ENCODE results near the gene FBXO3.

Gene FBXO3

DNA sequence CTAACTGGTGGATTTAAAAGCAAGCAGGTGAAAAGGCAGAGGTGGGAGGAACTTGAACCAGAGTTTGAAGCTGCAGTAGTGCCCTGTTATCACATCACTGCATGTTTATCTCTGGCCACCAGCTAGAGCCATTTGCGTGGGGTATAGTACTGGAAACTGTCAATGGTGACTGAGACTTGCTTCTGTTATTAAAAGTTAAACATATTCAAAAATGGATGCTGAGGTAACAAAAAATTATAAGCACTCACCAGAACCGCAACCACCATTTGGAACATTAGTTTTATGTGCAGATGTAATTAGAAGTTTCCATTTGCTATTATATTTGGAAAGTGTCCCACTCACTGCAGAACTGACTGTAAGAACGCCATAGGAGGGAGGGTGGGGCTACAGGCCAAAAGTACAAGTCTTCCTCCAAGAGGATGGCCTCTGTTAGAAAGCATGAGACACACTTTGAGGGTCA lies 36.9 kb downstream of the FBXO3 start:
- no peak overlapping the region for H3K4me3 ChIP-seq (ENCODE audit: control insufficient read depth, low read depth, low read length)
- no peak for DNase-seq (ENCODE audit: low read depth)
- TF ChIP-seq, protein P1, sequence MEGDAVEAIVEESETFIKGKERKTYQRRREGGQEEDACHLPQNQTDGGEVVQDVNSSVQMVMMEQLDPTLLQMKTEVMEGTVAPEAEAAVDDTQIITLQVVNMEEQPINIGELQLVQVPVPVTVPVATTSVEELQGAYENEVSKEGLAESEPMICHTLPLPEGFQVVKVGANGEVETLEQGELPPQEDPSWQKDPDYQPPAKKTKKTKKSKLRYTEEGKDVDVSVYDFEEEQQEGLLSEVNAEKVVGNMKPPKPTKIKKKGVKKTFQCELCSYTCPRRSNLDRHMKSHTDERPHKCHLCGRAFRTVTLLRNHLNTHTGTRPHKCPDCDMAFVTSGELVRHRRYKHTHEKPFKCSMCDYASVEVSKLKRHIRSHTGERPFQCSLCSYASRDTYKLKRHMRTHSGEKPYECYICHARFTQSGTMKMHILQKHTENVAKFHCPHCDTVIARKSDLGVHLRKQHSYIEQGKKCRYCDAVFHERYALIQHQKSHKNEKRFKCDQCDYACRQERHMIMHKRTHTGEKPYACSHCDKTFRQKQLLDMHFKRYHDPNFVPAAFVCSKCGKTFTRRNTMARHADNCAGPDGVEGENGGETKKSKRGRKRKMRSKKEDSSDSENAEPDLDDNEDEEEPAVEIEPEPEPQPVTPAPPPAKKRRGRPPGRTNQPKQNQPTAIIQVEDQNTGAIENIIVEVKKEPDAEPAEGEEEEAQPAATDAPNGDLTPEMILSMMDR (IDR thresholded peaks at IDR 0.05; ENCODE audit: control insufficient read depth, insufficient read depth, low read depth, low read length, missing control alignments): no peak

DNA sequence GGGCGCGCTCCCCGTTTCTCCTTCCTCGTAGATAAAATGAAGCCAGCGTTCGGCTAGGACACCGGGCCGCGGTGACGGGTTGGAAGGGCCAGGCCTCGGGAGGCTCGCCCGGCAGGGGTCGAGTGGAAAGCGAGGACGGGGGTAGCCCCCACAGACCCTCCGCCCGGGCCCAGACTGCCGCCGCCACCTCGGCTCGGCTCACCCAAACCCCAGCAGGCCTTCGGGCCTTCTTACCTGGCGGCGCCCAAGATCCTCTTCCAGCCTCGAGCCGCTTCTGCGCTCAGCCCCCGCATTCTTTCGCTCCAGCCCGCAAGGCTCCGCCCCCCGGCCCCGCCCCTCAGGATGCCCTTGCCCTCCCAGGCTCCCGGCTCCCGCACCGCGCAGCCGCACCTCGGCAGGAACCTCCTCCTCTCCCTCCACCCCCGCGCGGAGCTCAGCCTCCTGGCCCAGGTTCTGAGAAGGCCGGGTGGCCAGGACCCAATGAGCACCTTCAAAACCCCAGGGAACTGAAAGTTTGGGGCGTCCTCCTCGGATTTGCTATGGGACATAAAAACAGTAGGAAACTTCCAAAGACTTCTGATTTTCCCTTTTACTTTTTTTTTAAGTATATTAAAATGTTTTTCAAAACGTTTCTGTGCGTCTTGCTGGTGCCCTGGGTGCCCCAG lies 38.0 kb downstream of the FBXO3 start, which contains the start of gene CD59:
CD59 (minus strand) TSS at position 276 of the 665 bp plus-strand sequence. CDS start 13,978 bp downstream, outside the sequence.
- DNase-seq (ENCODE audit: low read depth): peak; percentile 54
- TF ChIP-seq, protein P1 (IDR thresholded peaks at IDR 0.05; ENCODE audit: control insufficient read depth, insufficient read depth, low read depth, low read length, missing control alignments): no peak
- H3K4me3 ChIP-seq (ENCODE audit: control insufficient read depth, low read depth, low read length): peak within 1 kb of the TSS; percentile 78

DNA sequence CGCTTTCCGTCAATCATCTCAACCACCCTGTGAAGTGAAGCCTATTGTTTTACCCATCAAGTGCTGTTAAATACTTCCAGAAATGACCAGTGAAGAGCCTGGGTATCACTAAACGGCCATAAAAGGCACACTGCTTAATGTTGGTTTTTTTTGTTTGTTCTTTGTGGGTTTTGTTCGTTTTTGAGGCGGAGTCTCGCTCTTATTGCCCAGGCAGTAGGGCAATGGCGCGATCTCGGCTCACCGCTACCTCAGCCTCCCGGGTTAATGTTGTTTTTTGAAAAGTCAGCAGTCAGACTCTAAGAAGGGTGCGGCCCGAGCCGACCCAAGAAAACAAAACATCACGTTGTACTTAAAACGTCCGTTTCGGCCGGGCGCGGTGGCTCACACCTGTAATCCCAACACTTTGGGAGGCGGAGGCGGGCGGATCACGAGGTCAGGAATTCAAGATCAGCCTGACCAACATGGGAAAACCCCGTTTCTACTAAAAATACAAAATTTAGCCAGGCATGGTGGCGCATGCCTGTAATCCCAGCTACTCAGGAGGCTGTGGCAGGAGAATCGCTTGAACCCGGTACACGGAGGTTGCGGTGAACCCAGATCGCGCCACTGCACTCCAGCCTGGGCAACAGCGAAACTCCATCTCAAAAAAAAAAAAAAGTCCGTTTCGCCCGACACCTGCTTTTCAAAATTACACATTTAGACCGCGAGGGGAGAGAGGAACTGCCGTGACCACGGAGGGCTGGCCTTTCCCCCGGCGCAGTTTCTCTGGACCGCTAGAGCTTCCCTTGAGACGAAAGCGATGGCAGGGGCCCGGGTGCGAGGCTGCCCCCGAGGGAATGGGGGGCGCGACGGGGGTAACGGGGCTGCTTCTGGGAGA lies 38.8 kb downstream of the FBXO3 start:
- DNase-seq (ENCODE audit: low read depth): no peak
- TF ChIP-seq, protein P1 (IDR thresholded peaks at IDR 0.05; ENCODE audit: control insufficient read depth, insufficient read depth, low read depth, low read length, missing control alignments): no peak

DNA sequence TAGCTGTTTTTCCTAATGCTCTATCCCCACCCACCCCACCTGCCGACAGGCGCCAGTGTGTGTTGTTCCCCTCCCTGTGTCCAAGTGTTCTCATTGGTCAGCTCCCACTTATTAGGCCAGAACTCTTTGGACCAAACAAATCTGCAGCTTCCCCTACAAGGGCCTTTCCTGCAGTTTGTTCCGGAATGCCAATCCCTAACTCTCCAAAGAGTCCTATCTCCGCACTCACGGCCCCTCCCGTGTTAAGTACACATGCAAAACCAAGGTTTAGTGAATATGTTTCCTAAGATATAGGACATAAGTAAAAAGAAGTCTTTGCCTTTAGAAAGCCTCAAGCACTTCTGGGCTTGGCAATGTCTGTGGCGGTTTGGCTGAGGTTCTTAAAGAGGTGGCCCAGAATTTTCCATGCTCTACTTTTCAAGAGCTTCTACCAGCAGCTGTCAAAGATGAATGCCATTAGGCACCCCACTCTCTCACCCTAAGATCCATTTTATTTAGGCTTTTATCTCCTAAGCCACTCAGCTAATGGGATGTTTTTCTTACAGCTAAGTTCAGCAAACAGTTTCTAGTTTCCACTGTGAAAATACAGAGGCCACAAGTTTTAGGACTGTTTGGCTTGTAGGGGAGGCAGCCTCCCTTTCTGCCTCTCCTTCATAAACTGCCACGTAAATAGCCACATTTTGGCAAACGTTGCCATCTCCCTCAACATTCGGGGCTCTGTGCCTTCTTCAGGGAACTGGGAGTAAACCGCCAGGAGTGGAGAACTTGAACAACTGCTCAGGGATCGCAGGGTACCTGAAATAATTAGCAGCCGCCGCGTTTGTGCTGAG lies 39.7 kb downstream of the FBXO3 start:
- no peak for DNase-seq (ENCODE audit: low read depth)
- TF ChIP-seq, protein P1 (IDR thresholded peaks at IDR 0.05; ENCODE audit: control insufficient read depth, insufficient read depth, low read depth, low read length, missing control alignments): no peak
- peak overlapping the region; percentile 78 for H3K4me3 ChIP-seq (ENCODE audit: control insufficient read depth, low read depth, low read length)

More for the DNA sequence above, 38.8 kb downstream of the FBXO3 start:
- H3K4me3 ChIP-seq (ENCODE audit: control insufficient read depth, low read depth, low read length): peak overlapping the region; percentile 78

DNA sequence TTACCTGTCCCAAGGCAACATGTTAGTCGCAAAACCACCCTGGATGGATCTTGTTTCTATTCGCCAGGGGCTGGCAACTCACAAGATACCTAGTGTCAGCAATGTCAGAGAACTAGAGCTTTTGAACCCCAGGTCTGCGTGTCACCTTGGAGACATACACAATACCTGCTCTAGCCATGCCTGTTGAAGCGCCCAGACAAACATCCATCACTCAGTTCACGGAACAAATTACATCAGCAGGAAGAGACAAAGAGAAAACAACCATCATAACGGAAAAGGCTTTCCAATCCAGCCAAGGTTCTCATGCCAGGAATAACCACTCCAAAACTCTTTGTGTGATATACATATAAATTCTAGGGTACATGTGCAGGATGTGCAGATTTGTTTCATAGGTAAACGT lies 40.3 kb downstream of the FBXO3 start:
- TF ChIP-seq, protein P1 (IDR thresholded peaks at IDR 0.05; ENCODE audit: control insufficient read depth, insufficient read depth, low read depth, low read length, missing control alignments): no peak
- peak overlapping the region; percentile 78 for H3K4me3 ChIP-seq (ENCODE audit: control insufficient read depth, low read depth, low read length)
- no peak for DNase-seq (ENCODE audit: low read depth)
